Measurements from ENCODE around the gene COPZ2.
"Not testable (repeated sequence)": the region's sequence is repeated elsewhere in the genome, so short reads cannot be mapped to it uniquely, and the experiment has no call there.

Gene COPZ2

DNA sequence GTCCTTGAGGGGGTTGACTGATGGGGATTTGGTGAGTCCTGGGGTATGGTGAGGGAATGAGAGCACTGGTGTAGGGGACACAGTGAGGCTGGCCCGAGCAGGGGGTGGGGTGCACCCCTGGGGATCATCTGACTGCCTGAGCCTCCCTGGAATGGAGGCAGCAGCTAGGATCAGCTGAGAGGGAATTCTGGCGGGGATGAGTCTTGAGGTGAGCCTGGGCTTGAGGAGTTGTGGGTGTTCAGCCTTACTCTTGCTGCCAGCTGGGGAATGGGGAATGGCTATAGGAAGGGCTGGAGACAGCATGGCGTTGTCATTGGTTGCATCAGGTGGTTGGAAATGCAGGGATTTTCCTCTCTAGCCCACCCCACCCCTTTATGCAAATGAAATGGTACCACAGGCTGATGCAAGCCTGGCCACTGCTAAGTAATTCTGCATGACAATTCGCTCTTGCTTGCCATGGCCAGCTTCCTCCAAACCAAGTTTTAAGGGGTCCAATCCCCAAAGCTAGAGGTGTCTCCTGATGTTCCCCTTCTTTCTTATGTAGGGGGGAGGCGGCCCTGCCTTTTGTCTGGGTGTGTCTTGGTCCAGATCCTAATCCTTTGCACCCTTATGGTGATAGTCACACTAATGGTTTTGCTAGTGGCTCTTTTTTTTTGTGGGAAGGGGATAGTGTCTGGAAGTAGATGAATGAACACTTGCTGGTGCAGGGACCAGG lies 18.1 kb upstream of the COPZ2 start:
- no peak for DNase-seq (ENCODE audit: low read depth)

DNA sequence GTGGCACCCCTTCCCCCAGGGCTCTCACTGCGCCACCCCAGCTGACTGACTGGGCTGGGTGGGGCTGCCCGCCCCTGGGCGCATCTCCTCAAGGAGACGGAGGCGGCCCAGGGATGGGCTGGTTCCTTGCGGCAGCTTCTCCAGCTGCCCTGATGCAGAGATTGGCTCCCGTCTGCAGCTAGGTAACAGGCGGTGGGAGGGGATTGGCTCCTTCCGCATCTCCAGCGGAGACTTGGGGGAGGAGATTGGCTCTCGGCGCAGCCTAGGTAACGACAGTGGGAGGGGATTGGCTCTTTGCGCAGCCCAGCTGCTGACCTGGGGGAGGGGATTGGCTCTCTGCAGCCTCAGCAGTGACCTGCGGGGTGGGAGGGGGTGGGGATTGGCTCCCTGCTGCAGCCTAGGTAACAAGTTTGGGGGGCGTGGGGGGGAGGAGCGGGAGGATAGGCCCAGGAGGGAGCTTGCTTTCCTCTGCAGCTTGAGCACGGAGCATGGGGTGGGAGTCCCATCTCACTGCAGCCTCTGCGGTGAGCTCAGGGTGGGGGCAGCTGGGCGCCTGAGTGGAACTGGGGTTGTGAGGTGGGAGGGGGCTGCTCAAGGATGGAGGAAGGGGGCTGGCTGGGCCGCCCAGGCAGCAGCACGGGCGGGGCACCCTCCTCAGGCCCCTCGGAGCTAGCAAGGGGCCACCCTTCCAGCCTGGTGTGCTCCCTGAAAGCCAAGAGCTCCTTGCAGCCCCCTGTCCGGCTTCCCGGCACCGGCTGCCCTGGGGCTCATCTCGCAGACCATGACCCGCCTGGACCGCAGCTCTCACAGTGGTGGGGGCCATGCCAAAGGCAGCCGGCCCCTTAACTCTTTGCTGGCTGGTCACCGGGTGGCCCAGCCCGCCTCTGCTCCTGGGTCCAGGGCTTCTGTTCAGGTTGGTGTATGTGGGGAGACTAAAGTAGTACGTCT lies 16.9 kb upstream of the COPZ2 start:
- DNase-seq (ENCODE audit: low read depth) = no peak

DNA sequence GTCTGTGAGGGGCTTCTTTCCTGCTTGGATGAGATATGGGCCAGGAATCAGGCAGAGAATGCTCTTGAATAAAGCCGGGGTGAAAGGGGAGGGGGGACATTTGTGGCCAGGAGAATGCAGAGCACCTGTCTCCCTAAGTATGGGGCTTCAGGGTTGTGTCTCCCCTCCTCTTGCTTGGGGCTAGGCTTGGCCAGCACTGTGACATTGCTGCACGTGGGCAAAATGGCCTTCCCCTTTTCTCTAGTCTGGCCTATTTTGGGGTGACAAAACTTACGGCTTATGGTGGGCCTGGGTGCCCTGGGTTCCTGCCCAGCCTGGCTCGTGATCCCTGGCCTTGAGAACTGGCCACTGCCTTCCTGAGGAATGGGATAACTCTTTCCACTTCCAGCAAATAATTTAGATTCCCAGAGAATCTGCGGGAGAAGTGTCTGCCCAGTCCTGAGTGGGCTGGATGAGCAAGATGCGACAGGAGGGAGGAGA lies 16.2 kb upstream of the COPZ2 start:
- no peak for DNase-seq (ENCODE audit: low read depth)

DNA sequence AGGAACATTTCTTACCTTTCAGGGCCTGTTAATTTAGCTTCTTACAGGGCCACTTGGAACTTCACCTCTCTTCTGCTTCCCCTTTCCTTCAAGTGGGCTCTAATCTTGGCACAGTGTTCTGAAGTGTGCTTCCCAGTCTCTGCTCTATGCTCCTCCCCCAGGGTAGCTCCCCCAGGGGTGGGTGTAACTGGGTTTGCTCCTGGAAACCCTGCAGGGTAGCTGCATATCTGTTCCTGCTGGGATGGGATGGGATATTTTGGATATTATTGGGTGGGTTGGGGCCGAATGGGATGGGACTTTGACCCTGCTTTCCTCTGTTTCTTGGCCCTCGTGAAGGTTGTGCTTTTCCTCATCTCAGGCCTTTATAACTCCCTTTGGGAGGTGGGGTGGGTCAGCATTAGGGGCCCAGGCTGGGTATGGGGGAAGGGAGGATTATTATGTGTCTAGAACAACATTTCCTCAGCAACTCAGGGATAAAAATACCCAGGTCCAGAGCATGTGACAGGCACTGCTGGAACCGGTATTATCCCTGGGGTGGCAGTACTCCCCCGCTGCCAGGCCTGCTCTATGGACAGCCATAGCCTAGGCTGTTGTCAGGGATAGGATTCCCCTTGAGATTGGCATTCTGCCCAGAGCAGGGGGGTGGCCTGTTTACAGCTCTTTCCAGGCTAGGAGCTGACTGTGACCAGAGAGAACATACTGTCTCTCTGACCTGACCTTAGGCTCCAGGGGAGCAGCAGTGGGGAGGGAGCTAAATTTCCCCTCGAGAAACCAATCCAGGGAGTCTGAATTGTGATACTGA lies 15.6 kb upstream of the COPZ2 start:
- no peak for DNase-seq (ENCODE audit: low read depth)

DNA sequence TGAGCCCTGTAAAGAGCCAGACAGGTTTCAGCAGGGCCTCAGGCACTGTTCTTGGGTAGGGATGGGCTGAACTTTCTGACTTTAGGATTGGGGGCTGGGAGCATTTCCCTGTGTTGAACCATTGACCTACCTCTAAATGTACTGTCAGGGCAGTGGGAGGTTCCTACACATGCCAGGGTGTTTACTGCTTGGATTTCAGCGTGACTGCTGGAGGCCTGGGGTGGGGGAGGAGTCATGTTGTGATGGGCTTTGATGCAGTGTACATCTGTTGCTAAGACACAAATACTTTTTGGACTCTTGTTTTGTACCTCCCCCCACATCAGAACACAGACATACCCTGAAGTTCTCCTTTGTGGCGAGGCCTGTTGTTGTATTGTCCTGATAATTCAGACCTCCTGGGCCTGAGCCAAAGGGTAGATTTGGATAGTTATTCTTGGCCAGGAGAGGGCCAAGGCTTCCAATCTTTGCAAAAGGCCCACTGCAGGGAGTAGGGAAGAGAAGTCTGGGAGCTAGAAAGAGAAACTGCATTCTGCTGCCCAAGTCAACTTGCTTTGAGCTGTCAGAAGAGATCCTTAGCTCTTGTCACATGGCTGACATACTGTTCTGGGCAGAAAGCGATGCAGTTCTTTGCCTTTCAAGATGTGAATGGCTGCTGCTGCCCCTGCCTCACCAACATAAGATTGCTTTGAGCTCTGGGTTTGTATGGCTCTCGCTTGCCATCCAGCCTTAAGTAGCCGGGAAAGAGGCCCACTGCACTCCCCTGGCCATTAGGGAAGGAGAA lies 14.3 kb upstream of the COPZ2 start:
- no peak for DNase-seq (ENCODE audit: low read depth)

DNA sequence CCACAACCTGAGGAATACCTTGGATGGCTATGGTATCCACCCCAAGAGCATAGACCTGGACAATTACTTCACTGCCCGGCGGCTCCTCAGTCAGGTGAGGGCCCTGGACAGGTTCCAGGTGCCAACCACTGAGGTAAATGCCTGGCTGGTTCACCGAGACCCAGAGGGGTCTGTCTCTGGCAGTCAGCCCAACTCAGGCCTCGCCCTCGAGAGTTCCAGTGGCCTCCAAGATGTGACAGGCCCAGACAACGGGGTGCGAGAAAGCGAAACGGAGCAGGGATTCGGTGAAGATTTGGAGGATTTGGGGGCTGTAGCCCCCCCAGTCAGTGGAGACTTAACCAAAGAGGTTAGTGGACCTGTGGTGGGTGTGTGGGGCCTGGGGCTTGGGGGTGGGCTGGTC lies 13.7 kb upstream of the COPZ2 start:
- no peak for DNase-seq (ENCODE audit: low read depth)

DNA sequence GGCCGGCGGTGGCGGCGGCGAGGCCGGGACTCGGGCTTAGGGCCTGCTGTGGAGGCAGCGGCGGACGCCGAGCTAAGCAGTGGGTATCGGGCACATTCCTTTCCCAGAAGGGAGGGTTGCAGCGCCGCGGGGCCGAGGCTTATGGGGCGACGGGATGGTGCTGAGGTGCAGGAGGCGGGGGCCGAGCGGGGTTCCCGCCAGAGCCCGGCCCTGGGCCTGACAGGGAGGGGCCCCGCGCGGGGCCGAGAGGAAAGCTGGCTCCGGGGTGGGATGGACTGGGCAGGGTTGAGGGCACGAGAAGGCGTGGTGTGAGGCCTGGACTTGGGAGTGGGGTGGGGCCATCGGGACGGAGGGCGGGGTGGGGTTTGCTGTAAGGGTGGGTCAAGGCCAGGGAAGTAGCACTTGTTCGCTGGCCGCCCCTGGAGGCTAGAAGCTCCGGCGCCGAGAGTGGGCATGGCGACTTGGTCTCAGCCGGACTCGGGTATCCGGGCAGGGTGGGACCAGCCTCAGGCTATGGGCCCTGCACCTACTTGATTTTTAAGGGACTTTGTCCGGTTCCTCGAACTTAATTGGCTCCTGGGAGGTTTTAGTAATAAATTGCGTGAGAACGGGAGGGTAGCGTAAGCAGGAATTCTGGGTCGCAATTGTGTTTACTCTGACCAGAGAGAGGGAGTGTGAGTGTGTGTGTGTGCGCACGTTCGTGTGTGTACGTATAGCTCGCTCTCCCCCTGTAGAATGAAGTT lies 11.0 kb upstream of the COPZ2 start:
- DNase-seq (ENCODE audit: low read depth) = no peak

DNA sequence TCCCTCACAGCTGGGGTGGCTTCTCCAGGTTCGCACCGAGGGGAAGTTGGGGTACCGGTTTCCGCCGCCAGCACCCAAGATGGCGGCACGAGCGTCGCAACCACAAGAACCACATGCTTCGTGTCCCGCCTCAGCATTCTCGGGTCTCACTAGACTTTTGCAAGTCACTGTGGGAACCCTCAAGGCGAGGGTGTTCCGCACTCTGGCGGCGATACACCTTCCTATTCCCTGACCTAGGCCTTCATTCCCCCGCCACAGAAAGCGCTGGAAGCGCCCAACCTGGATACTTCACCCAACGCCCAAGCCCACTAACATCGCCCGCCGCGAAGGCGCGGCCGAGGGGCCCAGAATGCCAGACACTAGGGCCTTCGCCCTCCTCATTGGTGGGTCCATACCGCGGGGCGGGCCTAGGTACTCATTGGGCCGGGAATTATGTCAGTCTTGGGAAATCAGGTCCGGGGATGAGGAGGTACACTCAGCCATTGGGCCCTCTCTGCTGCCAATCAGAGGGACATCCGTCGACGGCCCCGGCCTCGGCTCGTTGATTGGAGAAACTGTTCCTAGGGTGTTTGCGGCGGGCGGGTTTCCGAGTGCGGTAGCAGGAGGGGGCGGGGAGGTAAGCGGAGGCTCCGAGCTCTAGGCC lies 10.3 kb upstream of the COPZ2 start, which contains the start of gene NFE2L1:
Gene NFE2L1, plus strand, starts transcription at position 619 of the 643 bp plus-strand sequence. CDS start 2,760 bp downstream, outside the sequence.
- DNase-seq (ENCODE audit: low read depth) = peak; percentile 95

DNA sequence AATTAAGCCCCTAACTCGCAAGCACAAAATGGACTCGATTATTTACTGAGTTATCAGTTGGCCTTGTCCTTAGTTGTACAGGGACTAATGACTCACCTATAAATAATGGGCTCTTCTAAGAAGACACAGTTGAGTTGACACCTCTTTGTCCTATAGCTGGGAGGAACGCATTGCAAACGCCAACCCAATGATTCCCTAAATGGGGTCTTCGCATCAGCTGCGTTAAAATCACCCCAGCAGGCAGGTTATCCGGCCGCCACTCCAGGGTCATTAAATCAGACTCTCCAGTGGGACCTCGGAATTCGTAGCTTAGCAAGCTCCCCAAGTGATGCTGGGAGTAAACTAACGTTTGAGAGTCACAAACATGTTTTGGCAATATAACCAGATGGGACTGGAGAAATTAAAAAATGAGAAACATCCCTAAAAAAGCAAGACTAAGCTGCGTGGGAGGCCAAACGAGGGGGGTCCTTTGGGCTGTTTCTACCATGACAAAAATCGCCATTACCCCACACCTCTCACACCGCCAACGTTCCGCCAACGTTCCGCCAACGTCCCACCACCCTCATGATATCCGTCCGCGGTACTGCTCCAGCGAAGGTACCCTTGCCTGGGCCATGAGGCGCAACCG lies 9.6 kb upstream of the COPZ2 start:
- no peak for DNase-seq (ENCODE audit: low read depth)

DNA sequence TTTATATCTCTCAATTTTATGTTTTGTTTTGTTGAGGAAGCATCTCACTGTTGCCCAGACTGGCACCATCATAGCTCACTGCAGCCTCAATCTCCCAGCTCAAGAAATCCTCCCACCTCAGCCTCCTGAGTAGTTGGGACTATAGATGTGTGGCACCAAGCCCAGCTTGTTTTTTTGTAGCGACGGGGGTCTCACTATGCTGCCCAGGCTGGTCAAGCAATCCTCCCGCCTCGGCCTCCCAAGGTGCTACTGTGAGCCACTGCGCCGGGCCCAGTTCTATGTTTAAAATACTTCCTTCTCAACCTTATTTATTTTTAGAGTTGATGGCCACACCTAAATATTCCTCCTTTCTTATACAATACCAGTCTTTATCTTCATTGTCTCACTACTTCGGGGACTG lies 8.7 kb upstream of the COPZ2 start:
- DNase-seq (ENCODE audit: low read depth) = no peak

DNA sequence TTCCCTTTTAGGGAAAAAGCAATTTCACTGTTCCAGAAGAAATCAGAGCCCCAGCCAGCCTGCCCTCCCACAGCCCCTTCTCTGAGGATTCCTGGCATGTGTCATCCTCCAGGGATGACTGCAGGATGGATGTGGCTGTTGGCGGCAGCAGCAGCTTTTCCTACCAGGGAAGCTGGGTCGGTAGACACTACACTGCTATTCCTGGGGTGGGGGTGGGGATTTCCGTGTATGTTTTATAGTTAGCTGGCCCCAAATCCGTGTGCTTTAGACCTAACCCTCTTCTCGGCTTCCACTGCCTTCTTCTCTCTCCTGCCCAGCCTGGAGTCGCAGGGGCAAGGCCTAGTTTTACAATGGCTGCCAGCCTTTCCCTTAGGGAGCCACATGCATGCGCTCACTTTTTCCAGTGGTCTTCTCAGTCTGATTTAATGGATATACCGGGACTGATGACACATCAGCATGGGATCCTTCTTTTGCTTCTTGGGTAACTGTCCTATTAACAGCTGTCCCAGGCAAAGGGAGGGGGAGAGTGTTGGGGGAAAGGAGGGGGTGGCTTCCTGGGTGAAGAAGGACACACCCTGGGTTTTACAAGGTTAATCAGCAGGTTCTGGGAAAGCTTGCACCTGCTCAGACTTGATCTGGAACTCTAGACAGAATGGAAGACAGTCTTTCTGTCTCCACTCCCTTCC lies 7.9 kb upstream of the COPZ2 start:
- DNase-seq (ENCODE audit: low read depth) = no peak

DNA sequence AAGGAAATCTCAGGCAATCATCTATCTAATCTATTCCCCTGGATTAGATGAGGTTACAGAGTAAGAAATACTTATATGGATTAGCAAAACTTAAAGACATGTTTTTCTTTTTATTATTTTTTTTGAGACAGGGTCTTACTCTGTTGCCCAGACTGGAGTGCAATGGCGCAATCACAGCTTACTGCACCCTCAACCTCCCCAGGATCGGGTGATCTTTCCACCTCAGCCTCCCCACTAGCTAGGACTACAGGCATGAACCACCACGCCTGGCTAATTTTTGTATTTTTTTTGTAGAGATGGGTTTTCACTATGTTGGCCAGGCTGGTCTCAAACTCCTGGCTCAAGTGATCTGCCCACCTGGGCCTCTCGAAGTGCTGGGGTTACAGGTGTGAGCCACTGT lies 7.3 kb upstream of the COPZ2 start:
- DNase-seq (ENCODE audit: low read depth) = no peak

DNA sequence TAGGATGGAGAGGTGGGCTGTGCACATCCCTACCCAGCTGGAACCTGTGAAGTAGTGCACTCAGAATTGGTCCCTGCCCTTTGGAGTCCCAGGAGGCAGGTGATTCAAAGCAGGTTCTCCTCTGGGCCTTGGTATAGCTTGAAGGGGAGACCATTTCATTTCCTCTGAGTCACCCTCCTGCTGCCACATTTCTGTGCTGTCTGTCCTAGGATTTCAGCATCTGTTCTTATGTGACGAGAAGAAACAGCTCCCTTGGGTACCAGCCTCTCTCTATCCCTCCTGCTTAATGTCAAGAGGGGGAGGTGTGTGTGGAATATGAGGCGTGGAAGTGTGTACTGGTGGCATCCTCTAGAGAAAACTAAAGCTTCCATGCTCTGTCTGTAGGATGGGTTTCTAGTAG lies 5.6 kb upstream of the COPZ2 start:
- DNase-seq (ENCODE audit: low read depth) = no peak

DNA sequence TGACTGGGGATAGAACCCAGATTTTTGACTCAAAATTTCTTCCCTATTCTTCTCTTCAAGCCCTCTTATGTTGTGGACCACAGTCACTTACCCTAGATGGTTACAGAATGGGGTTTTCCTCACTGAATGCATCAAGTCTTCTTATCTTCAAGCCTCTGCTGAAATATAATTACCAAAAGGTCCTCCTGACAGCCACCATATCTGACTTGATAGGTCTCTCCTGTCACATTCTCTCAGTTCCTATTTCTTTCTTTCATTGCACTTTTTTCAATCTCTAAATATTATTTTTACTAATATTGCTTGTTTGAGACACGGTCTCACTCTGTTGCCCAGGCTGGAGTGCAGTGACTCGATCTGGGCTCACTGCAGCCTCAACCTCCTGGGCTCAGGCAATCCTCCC lies 1.1 kb upstream of the COPZ2 start:
- DNase-seq (ENCODE audit: low read depth) = no peak

DNA sequence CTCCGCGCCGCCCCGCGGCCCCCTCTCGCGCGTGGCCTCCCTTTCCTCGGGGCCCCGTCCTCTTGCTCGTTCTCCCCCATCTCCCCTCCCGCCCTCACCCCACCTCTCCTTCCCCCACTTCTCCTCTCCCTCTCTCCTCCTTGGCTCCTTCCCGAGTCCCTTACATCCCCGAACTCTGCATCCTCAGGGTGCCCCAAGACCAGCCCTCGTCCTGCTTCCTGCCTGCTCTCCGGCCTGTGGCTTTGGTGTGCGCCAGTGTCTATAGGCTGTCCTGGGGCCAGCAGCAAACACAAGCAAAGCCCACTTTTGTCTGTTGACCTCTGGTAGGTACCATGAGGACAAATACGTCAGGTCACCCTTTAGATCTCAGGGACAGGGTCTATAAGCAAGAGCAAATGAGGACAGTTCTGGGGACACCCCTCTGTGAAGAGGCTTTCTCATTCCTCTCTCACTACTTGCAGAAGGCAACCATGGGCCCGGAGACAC lies 284 bp upstream of the COPZ2 start:
- DNase-seq (ENCODE audit: low read depth) = no peak

DNA sequence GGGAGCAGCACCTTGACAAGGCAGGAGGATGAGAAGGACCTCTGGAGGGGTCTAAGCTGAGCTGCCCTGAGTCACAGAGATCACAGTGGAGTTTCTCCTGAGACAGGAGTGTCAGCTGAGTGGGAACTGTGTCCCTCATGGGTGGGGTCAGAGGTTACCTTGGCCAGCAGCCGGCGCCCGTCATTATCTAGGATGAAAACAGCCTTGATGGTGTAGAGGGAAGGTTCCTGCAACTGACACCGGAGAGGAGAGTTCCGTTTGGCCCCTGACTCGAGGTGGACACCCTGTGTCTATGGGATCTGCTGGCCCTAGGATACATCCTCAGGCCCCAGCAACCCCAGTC lies 933 bp downstream of the COPZ2 start:
- DNase-seq (ENCODE audit: low read depth) = no peak

DNA sequence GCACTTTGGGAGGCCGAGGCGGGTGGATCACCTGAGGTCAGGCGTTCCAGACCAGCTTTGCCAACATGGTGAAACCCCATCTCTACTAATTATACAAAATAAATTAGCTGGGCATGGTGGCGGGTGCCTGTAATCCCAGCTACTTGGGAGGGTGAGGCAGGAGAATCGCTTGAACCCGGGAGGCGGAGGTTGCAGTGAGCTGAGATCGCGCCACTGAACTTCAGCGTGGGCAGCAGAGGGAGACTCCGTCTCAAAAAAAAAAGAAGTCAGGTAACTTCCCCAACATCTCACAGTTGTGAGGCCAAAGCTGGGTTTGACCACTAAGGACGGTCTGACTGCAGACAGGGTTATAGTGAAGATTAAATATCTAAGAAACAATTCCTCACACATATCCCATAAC lies 2.9 kb downstream of the COPZ2 start:
- DNase-seq (ENCODE audit: low read depth) = not testable (repeated sequence)

DNA sequence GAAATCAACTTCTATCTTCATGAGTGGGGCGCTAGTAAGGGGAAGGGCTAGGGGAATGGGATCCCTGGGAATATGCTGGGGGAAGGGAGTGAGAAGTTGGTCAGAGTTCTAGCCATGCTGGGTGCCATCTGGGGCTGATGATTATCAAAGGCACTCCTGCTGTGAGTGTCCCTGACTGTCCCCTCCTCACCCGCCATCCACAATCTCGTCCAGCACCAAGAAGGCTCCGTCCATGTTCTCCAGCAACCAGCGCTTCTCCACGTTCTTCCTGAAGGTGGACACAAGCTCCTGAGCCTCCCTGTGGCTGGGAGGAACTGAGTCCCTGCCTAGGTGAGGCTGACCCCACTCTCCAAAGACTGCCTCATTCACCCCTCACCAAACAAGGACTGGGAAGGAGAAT lies 5.6 kb downstream of the COPZ2 start:
- no peak for DNase-seq (ENCODE audit: low read depth)

DNA sequence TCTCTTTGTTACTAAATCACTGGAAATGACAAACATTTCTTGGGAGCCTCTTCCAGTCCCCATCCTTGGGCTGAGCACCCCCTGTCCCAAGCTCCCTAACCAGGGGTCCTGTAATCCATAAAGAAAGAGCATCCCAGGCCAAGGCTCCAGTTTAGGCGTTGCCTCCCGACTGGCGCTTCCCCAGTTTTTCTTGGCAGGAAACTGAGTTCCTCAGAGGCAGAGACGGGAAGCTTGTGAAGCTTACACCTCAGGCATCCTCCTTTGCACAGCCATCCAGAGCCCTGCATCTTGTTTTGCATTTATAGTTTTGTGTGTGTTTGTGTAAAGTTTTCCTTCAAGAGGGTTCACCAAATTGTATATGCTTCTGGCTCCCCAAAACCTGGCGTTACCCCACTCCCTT lies 7.1 kb downstream of the COPZ2 start:
- no peak for DNase-seq (ENCODE audit: low read depth)

Measured in stimulated activated CD8-positive, alpha-beta memory T cell treated with anti-CD3 and anti-CD28 coated beads, Interleukin-12 subunit alpha, Interleukin-12 subunit beta, amount 100 ng/mL, for 4 hours (primary cell).